Measurements from ENCODE around the gene FUS.

The FUS gene

GRCh38 chr16:31181102-31181830 is 1.3 kb downstream of the FUS start:
- TF ChIP-seq CTBP1 (IDR thresholded peaks at IDR 0.05; ENCODE audit: borderline replicate concordance) (no peak), ZNF384 (IDR thresholded peaks at IDR 0.05) (no peak), BHLHE40 (IDR thresholded peaks at IDR 0.05; ENCODE audit: borderline replicate concordance) (no peak)
- ChIA-PET CTCF (no interaction called here), POLR2A (interaction anchor here (0.6 to 2.6 kb wide), 26 partner anchors 9 to 279 kb away, joined by 3 to 44 read pairs (median 5); partner anchors contain the start of genes KAT8, PYCARD, PYDC1 and STX4)
- DNase-seq (ENCODE audit: extremely low spot score), result no peak

- no peak for DNase-seq (ENCODE audit: extremely low spot score)
- TF ChIP-seq SUZ12 (IDR thresholded peaks at IDR 0.05) (no peak), TARDBP (IDR thresholded peaks at IDR 0.05) (no peak), ARNT (IDR thresholded peaks at IDR 0.05) (no peak), FOXM1 (IDR thresholded peaks at IDR 0.05; ENCODE audit: borderline replicate concordance) (no peak), ZNF384 (IDR thresholded peaks at IDR 0.05) (no peak), FOXK2 (IDR thresholded peaks at IDR 0.05) (no peak), CTBP1 (IDR thresholded peaks at IDR 0.05; ENCODE audit: borderline replicate concordance) (no peak), PKNOX1 (IDR thresholded peaks at IDR 0.05) (no peak), L3MBTL2 (conservative IDR thresholded peaks at IDR 0.05) (no peak), BHLHE40 (IDR thresholded peaks at IDR 0.05; ENCODE audit: borderline replicate concordance) (no peak), NFRKB (IDR thresholded peaks at IDR 0.05) (no peak), HDGF (IDR thresholded peaks at IDR 0.05; ENCODE audit: borderline replicate concordance) (no peak), SP1 (IDR thresholded peaks at IDR 0.05) (no peak)
- ChIA-PET POLR2A (interaction anchor here (0.9 kb wide), 2 partner anchors 14 to 261 kb away, joined by 3 read pairs; no protein-coding TSS in a partner anchor), CTCF (no interaction called here)
Observed at GRCh38 chr16:31182391-31182790, 2.5 kb downstream of the FUS start.

GRCh38 chr16:31183432-31184428 is 3.8 kb downstream of the FUS start:
- TF ChIP-seq ELF4 (IDR thresholded peaks at IDR 0.05) (no peak), LEF1 (IDR thresholded peaks at IDR 0.05; ENCODE audit: borderline replicate concordance) (no peak), FOXM1 (IDR thresholded peaks at IDR 0.05; ENCODE audit: borderline replicate concordance) (no peak), SUZ12 (IDR thresholded peaks at IDR 0.05) (no peak), TARDBP (IDR thresholded peaks at IDR 0.05) (no peak), FOXA1 (IDR thresholded peaks at IDR 0.05) (no peak), ARNT (IDR thresholded peaks at IDR 0.05) (no peak), PKNOX1 (IDR thresholded peaks at IDR 0.05) (no peak), NFRKB (IDR thresholded peaks at IDR 0.05) (no peak), BHLHE40 (IDR thresholded peaks at IDR 0.05; ENCODE audit: borderline replicate concordance) (no peak), CTBP1 (IDR thresholded peaks at IDR 0.05; ENCODE audit: borderline replicate concordance) (no peak), L3MBTL2 (conservative IDR thresholded peaks at IDR 0.05) (no peak), SP1 (IDR thresholded peaks at IDR 0.05) (no peak), HDGF (IDR thresholded peaks at IDR 0.05; ENCODE audit: borderline replicate concordance) (no peak), ZNF384 (IDR thresholded peaks at IDR 0.05) (no peak), FOXK2 (IDR thresholded peaks at IDR 0.05) (no peak)
- ChIA-PET POLR2A (no interaction called here), CTCF (interaction anchor here (0.6 kb wide), 2 partner anchors 162 to 229 kb away, joined by 3 to 4 read pairs; no protein-coding TSS in a partner anchor)
- DNase-seq (ENCODE audit: extremely low spot score), result no peak

- POLR2A ChIA-PET, result no interaction called here
- CTCF ChIA-PET, result no interaction called here
- no peak for DNase-seq (ENCODE audit: extremely low spot score)
- no peak for TF ChIP-seq TARDBP (IDR thresholded peaks at IDR 0.05)
- no peak for TF ChIP-seq NFRKB (IDR thresholded peaks at IDR 0.05)
- TF ChIP-seq FOXK2 (IDR thresholded peaks at IDR 0.05), result no peak
- TF ChIP-seq HDGF (IDR thresholded peaks at IDR 0.05; ENCODE audit: borderline replicate concordance), result no peak
- no peak for TF ChIP-seq L3MBTL2 (conservative IDR thresholded peaks at IDR 0.05)
- no peak for TF ChIP-seq PKNOX1 (IDR thresholded peaks at IDR 0.05)
- no peak for TF ChIP-seq SP1 (IDR thresholded peaks at IDR 0.05)
- no peak for TF ChIP-seq SUZ12 (IDR thresholded peaks at IDR 0.05)
- no peak for TF ChIP-seq ZNF384 (IDR thresholded peaks at IDR 0.05)
Observed at GRCh38 chr16:31184888-31185287, 4.9 kb downstream of the FUS start.

- DNase-seq (ENCODE audit: extremely low spot score), result no peak
- TF ChIP-seq CTBP1 (IDR thresholded peaks at IDR 0.05; ENCODE audit: borderline replicate concordance) (no peak), PKNOX1 (IDR thresholded peaks at IDR 0.05) (no peak), HDGF (IDR thresholded peaks at IDR 0.05; ENCODE audit: borderline replicate concordance) (no peak), LEF1 (IDR thresholded peaks at IDR 0.05; ENCODE audit: borderline replicate concordance) (no peak), FOXK2 (IDR thresholded peaks at IDR 0.05) (no peak), SUZ12 (IDR thresholded peaks at IDR 0.05) (no peak), FOXM1 (IDR thresholded peaks at IDR 0.05; ENCODE audit: borderline replicate concordance) (no peak), FOXA1 (IDR thresholded peaks at IDR 0.05) (no peak), ARNT (IDR thresholded peaks at IDR 0.05) (no peak), ZNF384 (IDR thresholded peaks at IDR 0.05) (no peak), NFRKB (IDR thresholded peaks at IDR 0.05) (no peak), BHLHE40 (IDR thresholded peaks at IDR 0.05; ENCODE audit: borderline replicate concordance) (no peak), TARDBP (IDR thresholded peaks at IDR 0.05) (no peak)
- ChIA-PET CTCF (no interaction called here), POLR2A (no interaction called here)
Observed at GRCh38 chr16:31185339-31185738, 5.4 kb downstream of the FUS start.
